Vagina (tissue), 2 donors: ENCODE data around the gene CABLES2. TPM values are rescaled to one million over a fixed set of nuclear protein-coding genes. Genes with fewer than 3 reads are reported as not detected.

ENCODE experiments used
- DNase-seq, 2 donors: peaks; one replicate each; pipeline ENCODE4 v3.0.0-alpha.2; 2017; ENCODE audit errors: extremely low spot score in 2 of 2
- H3K27ac ChIP-seq: fragments of 200-600 bp; sonication (generic); one replicate; pipeline ENCODE4 v1.5.1; 2019
- H3K27me3 ChIP-seq: fragments of 200-600 bp; sonication (generic); one replicate; pipeline ENCODE4 v1.5.1; 2019
- H3K36me3 ChIP-seq, 2 donors: fragments of 200-600 bp; sonication (generic); one replicate each; pipeline ENCODE4 v1.5.1; 2017 to 2019
- H3K4me1 ChIP-seq: fragments of 200-600 bp; sonication (generic); one replicate; pipeline ENCODE4 v1.5.1; 2019
- H3K4me3 ChIP-seq, 2 donors: fragments of 200-600 bp; sonication (generic); 1 replicate in 1 of 2; 2 replicates in 1 of 2; pipeline ENCODE4 v1.5.1; 2016 to 2019
- H3K9me3 ChIP-seq: fragments of 200-600 bp; sonication (generic); one replicate; pipeline ENCODE4 v1.5.1; 2019
- CTCF ChIP-seq, 3 experiments: fragments of 450-650 bp in 2 of 3; fragments of 200-600 bp in 1 of 3; sonication (generic) in 1 of 3; IDR thresholded peaks; one replicate each; pipeline ENCODE4 v1.5.1; 2017 to 2019; ENCODE audit warnings: antibody characterized with exemption in 3 of 3, mild to moderate bottlenecking in 2 of 3, moderate library complexity in 2 of 3
- POLR2A ChIP-seq, 2 donors: fragments of 450-650 bp; IDR thresholded peaks; one replicate each; pipeline ENCODE4 v1.6.1; 2017; ENCODE audit warnings: antibody characterized with exemption in 2 of 2, mild to moderate bottlenecking in 2 of 2, moderate library complexity in 2 of 2
- POLR2AphosphoS5 ChIP-seq, 2 donors: sonication (generic); formaldehyde crosslinking; IDR thresholded peaks; one replicate each; pipeline ENCODE4 v1.9.0; 2017; ENCODE audit warnings: antibody characterized with exemption in 2 of 2, mild to moderate bottlenecking in 2 of 2, low read depth in 1 of 2; ENCODE audit not compliant: insufficient read depth in 1 of 2
- intact Hi-C: fragments of 100-400 bp; cut with DNase I; formaldehyde crosslinking; loops from one replicate; pipeline ENCODE4 v1.15.1; 2023
- total RNA-seq: library from RNA; depleted of rRNA; stranded (reverse); fragments of >200 nt; gene quantifications from one replicate; pipeline ENCODE4 v1.2.3, GENCODE V29; 2016

Gene CABLES2
- total RNA-seq, 1 donor from 2014 or later = 1.5 TPM

- Histone ChIP-seq H3K27ac (no peak overlapping the region), H3K4me3 (no peak overlapping the region), H3K4me1 (peaks cover 10% of the 10 kb centered on the region), H3K27me3 (no peaks in the 10 kb centered on the region), H3K9me3 (no peaks in the 10 kb centered on the region), H3K36me3 (no peaks in the 10 kb centered on the region)
- no peak for TF ChIP-seq POLR2AphosphoS5 (IDR thresholded peaks at IDR 0.05; ENCODE audit: insufficient read depth in 1 of 2, low read depth in 1 of 2)
- no peak for TF ChIP-seq POLR2A (IDR thresholded peaks at IDR 0.05)
- no peak for TF ChIP-seq CTCF (IDR thresholded peaks at IDR 0.05)
- intact Hi-C loops = loop anchor here (10.0 kb wide), 1 partner anchor 401 kb away; the partner anchor contains the start of gene COL9A3
- DNase-seq = no peak
Measured at GRCh38 chr20:62413896-62414481, 6.9 kb upstream of the CABLES2 start.

- Histone ChIP-seq H3K4me3 (no peak overlapping the region), H3K4me1 (peaks cover 10% of the 10 kb centered on the region), H3K27ac (no peak overlapping the region), H3K36me3 (no peaks in the 10 kb centered on the region), H3K27me3 (no peaks in the 10 kb centered on the region), H3K9me3 (no peaks in the 10 kb centered on the region)
- no peak for DNase-seq
- no peak for TF ChIP-seq POLR2A (IDR thresholded peaks at IDR 0.05)
- no peak for TF ChIP-seq CTCF (IDR thresholded peaks at IDR 0.05)
- no peak for TF ChIP-seq POLR2AphosphoS5 (IDR thresholded peaks at IDR 0.05; ENCODE audit: insufficient read depth in 1 of 2, low read depth in 1 of 2)
- intact Hi-C loops = loop anchor here (10.0 kb wide), 1 partner anchor 402 kb away; the partner anchor contains the start of gene COL9A3
Measured at GRCh38 chr20:62413025-62413570, 6.0 kb upstream of the CABLES2 start.

GRCh38 chr20:62412194-62413024 is 5.3 kb upstream of the CABLES2 start:
- Histone ChIP-seq H3K36me3 (no peaks in the 10 kb centered on the region), H3K27ac (no peak overlapping the region)
- intact Hi-C loops = loop anchor here (10.0 kb wide), 1 partner anchor 402 kb away; the partner anchor contains the start of gene COL9A3

GRCh38 chr20:62411479-62412193 is 4.6 kb upstream of the CABLES2 start:
- TF ChIP-seq POLR2AphosphoS5 (IDR thresholded peaks at IDR 0.05; ENCODE audit: insufficient read depth in 1 of 2, low read depth in 1 of 2) (no peak), POLR2A (IDR thresholded peaks at IDR 0.05) (no peak), CTCF (IDR thresholded peaks at IDR 0.05) (no peak)
- H3K9me3 ChIP-seq = no peaks in the 10 kb centered on the region
- H3K4me1 ChIP-seq = peaks cover 18% of the 10 kb centered on the region
- H3K4me3 ChIP-seq = no peak overlapping the region
- no peak for DNase-seq
- no peaks in the 10 kb centered on the region for H3K27me3 ChIP-seq
- H3K27ac ChIP-seq = no peak overlapping the region
- no peaks in the 10 kb centered on the region for H3K36me3 ChIP-seq
- intact Hi-C loops = loop anchor here (10.0 kb wide), 1 partner anchor 403 kb away; the partner anchor contains the start of gene COL9A3

More at GRCh38 chr20:62412194-62413024, 5.3 kb upstream of the CABLES2 start:
- no peak overlapping the region for H3K4me3 ChIP-seq
- no peaks in the 10 kb centered on the region for H3K27me3 ChIP-seq
- DNase-seq = no peak
- H3K4me1 ChIP-seq = peaks cover 16% of the 10 kb centered on the region
- TF ChIP-seq POLR2A (IDR thresholded peaks at IDR 0.05) (no peak), POLR2AphosphoS5 (IDR thresholded peaks at IDR 0.05; ENCODE audit: insufficient read depth in 1 of 2, low read depth in 1 of 2) (no peak), CTCF (IDR thresholded peaks at IDR 0.05) (no peak)
- H3K9me3 ChIP-seq = no peaks in the 10 kb centered on the region
